Stomach (tissue), 4 donors: ENCODE measurements around the gene BRD7.

ENCODE experiments used
- EP300 ChIP-seq: sonication (generic); formaldehyde crosslinking; IDR thresholded peaks from one replicate; pipeline ENCODE4 v1.6.1; 2017; ENCODE audit warnings: antibody characterized with exemption
- POLR2A ChIP-seq, 4 donors: fragments of 450-650 bp; IDR thresholded peaks; one replicate each; pipeline ENCODE4 v1.6.1; 2016; ENCODE audit warnings: antibody characterized with exemption in 4 of 4, control low read depth in 2 of 4, mild to moderate bottlenecking in 1 of 4, moderate library complexity in 1 of 4
- POLR2AphosphoS5 ChIP-seq, 3 donors: sonication (generic); formaldehyde crosslinking; IDR thresholded peaks; one replicate each; pipeline ENCODE4 v1.6.1; 2016; ENCODE audit warnings: antibody characterized with exemption in 3 of 3
- TF ChIP-seq, protein P1 (sequence below), 7 experiments: fragments of 450-650 bp in 4 of 7; fragments of 200-600 bp in 3 of 7; sonication (generic) in 3 of 7; IDR thresholded peaks; one replicate each; pipeline ENCODE4 v1.5.1; 2016 to 2019; ENCODE audit warnings: antibody characterized with exemption in 7 of 7, control low read depth in 2 of 7, mild to moderate bottlenecking in 1 of 7

DNA sequence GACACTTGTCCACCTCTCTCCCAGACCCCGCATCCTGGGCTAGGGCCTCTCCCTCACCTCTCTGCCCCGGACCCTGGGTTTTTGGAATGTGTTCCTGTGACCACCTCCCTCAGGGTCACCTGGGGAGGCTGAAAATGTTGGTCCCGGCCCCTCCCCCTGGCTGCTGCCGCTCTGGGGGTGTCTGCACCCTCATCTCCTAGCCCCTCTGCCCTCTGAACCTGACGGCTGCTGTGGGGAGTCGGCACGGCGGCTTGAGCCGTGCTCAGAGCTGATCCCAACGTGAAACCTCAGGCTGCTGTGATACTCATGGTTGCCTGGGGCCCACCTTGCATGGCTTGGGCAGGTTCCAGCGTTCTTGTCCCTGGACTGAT, 59.6 kb downstream of the BRD7 start:
- TF ChIP-seq, protein P1, sequence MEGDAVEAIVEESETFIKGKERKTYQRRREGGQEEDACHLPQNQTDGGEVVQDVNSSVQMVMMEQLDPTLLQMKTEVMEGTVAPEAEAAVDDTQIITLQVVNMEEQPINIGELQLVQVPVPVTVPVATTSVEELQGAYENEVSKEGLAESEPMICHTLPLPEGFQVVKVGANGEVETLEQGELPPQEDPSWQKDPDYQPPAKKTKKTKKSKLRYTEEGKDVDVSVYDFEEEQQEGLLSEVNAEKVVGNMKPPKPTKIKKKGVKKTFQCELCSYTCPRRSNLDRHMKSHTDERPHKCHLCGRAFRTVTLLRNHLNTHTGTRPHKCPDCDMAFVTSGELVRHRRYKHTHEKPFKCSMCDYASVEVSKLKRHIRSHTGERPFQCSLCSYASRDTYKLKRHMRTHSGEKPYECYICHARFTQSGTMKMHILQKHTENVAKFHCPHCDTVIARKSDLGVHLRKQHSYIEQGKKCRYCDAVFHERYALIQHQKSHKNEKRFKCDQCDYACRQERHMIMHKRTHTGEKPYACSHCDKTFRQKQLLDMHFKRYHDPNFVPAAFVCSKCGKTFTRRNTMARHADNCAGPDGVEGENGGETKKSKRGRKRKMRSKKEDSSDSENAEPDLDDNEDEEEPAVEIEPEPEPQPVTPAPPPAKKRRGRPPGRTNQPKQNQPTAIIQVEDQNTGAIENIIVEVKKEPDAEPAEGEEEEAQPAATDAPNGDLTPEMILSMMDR (IDR thresholded peaks at IDR 0.05) = no peak
- no peak for TF ChIP-seq POLR2AphosphoS5 (IDR thresholded peaks at IDR 0.05)
- no peak for TF ChIP-seq POLR2A (IDR thresholded peaks at IDR 0.05)
- TF ChIP-seq EP300 = no peak
